Measurements from ENCODE around the gene SPEF2. TPM values are rescaled to one million over a fixed set of nuclear protein-coding genes. Genes with fewer than 3 reads are reported as not detected.

Gene SPEF2
- total RNA-seq, 2 experiments from 2014 or later = 3.2 TPM

DNA sequence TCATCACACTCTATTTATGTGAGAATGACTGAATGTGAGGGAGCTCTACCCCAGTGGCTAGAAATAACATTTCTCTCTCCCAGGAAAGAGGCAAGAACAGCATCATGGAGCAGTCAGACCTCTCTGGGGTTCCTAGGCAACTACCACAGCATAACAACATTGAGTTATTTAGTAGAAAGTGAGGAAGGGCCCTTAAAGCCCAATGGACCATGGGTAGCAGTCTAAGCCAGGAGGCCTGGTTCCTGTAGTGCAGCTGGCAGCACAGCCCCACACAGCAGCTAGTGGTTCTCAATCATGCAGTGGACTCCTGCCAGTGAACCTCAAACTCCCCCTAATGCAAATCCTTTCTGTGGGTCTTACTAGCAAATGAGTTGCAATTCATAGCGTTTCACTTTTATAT lies 55.3 kb downstream of the SPEF2 start:
- Histone ChIP-seq H3K27me3 (ENCODE audit: control insufficient read depth in 1 of 2, insufficient read depth in 2 of 2, low read length in 2 of 2) (no peaks in the 10 kb centered on the region), H3K36me3 (ENCODE audit: insufficient read depth, low read length) (no peaks in the 10 kb centered on the region), H3K4me1 (ENCODE audit: insufficient read depth, low read length) (peaks cover 10% of the 10 kb centered on the region), H3K9me3 (ENCODE audit: control insufficient read depth in 1 of 2, insufficient read depth in 1 of 2, low read length in 2 of 2) (no peaks in the 10 kb centered on the region), H3K27ac (ENCODE audit: low read depth in 1 of 2, low read length in 2 of 2) (peak overlapping the region in 1 of 2 donors; percentile 25), H3K4me3 (ENCODE audit: low read length) (no peak overlapping the region)
- intact Hi-C loops (cut with DNase I, micrococcal nuclease) = loop anchor here in 1 of 2 experiments (2.0 to 5.0 kb wide), 4 partner anchors 14 to 254 kb away; no protein-coding TSS in a partner anchor
- peak; percentile 74 for ATAC-seq (ENCODE audit: poor library complexity)
- Mint-ChIP-seq H3K36me3 (ENCODE audit: low read depth) (peaks cover 15% of the 10 kb centered on the region), H3K27me3 (no peaks in the 10 kb centered on the region), H3K4me3 (peak overlapping the region; percentile 63), H3K4me1 (ENCODE audit: low read depth) (peaks cover 78% of the 10 kb centered on the region), H3K27ac (peak overlapping the region; percentile 93), H3K9me3 (no peaks in the 10 kb centered on the region)
- peak in 12 of 14 experiments; percentile 3 to 70 (median 23) for DNase-seq
- CTCF ChIA-PET = interaction anchor here (1.3 to 2.0 kb wide), 3 partner anchors 15 to 252 kb away, joined by 5 to 10 read pairs (median 8); no protein-coding TSS in a partner anchor
- POLR2A ChIA-PET = interaction anchor here (0.7 to 2.8 kb wide), 8 partner anchors 9 to 209 kb away, joined by 3 to 19 read pairs (median 4); partner anchors contain the start of gene IL7R
- TF ChIP-seq, protein P1, sequence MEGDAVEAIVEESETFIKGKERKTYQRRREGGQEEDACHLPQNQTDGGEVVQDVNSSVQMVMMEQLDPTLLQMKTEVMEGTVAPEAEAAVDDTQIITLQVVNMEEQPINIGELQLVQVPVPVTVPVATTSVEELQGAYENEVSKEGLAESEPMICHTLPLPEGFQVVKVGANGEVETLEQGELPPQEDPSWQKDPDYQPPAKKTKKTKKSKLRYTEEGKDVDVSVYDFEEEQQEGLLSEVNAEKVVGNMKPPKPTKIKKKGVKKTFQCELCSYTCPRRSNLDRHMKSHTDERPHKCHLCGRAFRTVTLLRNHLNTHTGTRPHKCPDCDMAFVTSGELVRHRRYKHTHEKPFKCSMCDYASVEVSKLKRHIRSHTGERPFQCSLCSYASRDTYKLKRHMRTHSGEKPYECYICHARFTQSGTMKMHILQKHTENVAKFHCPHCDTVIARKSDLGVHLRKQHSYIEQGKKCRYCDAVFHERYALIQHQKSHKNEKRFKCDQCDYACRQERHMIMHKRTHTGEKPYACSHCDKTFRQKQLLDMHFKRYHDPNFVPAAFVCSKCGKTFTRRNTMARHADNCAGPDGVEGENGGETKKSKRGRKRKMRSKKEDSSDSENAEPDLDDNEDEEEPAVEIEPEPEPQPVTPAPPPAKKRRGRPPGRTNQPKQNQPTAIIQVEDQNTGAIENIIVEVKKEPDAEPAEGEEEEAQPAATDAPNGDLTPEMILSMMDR (IDR thresholded peaks at IDR 0.05) = no peak

DNA sequence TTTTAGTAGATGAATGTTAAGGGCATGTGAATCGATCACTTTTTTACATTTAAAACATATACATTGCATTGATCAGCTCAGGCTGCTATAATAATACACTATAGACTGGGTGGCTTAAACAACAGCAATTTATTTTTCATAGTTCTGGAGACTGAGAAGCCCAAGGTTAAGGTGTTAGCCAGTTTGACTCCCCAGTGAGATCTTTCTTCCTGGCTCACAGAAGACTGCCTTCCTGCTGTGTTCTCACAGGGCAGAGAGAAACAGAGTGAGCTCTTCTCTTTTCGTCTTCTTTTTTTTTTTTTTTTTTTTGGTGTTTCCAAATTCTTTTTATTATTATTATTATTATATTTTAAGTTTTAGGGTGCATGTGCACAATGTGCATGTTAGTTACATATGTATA lies 56.4 kb downstream of the SPEF2 start:
- Mint-ChIP-seq H3K9me3 (no peaks in the 10 kb centered on the region), H3K27me3 (no peaks in the 10 kb centered on the region), H3K36me3 (ENCODE audit: low read depth) (peaks cover 4% of the 10 kb centered on the region), H3K27ac (peak overlapping the region; percentile 93), H3K4me1 (ENCODE audit: low read depth) (peaks cover 76% of the 10 kb centered on the region), H3K4me3 (peak overlapping the region; percentile 63)
- DNase-seq (peak in 3 of 14 experiments; percentile 21 to 29 (median 24)), ATAC-seq (ENCODE audit: poor library complexity) (no peak)
- H3K4me3 ChIP-seq (ENCODE audit: low read length) = no peak overlapping the region
- peaks cover 10% of the 10 kb centered on the region for H3K4me1 ChIP-seq (ENCODE audit: insufficient read depth, low read length)
- H3K9me3 ChIP-seq (ENCODE audit: control insufficient read depth in 1 of 2, insufficient read depth in 1 of 2, low read length in 2 of 2) = no peaks in the 10 kb centered on the region
- ChIA-PET POLR2A (interaction anchor here (1.1 to 1.9 kb wide), 2 partner anchors 10 to 156 kb away, joined by 3 to 9 read pairs; no protein-coding TSS in a partner anchor), CTCF (interaction anchor here (0.8 to 2.0 kb wide), 3 partner anchors 16 to 251 kb away, joined by 3 to 8 read pairs (median 5); no protein-coding TSS in a partner anchor)
- intact Hi-C loops (cut with DNase I, micrococcal nuclease) = loop anchor here in 1 of 2 experiments (5.0 kb wide), 3 partner anchors 103 to 253 kb away; no protein-coding TSS in a partner anchor
- H3K27ac ChIP-seq (ENCODE audit: low read depth in 1 of 2, low read length in 2 of 2) = peak overlapping the region in 1 of 2 donors; percentile 31
- TF ChIP-seq, protein P1 (IDR thresholded peaks at IDR 0.05) = no peak
- no peaks in the 10 kb centered on the region for H3K36me3 ChIP-seq (ENCODE audit: insufficient read depth, low read length)
- H3K27me3 ChIP-seq (ENCODE audit: control insufficient read depth in 1 of 2, insufficient read depth in 2 of 2, low read length in 2 of 2) = no peaks in the 10 kb centered on the region

DNA sequence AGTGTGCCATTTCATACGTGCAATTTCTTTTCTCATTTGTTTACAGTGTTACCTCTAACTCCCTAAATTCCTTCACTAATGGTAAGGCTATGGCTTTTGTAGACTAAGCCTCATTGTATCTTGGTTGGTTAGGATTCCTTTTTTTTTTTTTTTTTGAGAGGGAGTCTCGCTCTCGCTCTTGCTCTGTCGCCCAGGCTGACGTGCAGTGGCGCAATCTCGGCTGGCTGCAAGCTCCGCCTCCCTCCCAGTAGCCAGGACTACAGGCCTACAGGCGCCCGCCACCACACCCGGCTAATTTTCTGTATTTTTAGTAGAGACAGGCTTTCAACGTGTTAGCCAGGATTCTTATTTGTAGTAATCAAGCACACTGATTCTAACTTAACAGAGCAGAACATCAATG lies 57.7 kb downstream of the SPEF2 start:
- Histone ChIP-seq H3K4me3 (ENCODE audit: low read length) (no peak overlapping the region), H3K9me3 (ENCODE audit: control insufficient read depth in 1 of 2, insufficient read depth in 1 of 2, low read length in 2 of 2) (no peaks in the 10 kb centered on the region), H3K27ac (ENCODE audit: low read depth in 1 of 2, low read length in 2 of 2) (no peak overlapping the region), H3K36me3 (ENCODE audit: insufficient read depth, low read length) (no peaks in the 10 kb centered on the region), H3K4me1 (ENCODE audit: insufficient read depth, low read length) (peaks cover 15% of the 10 kb centered on the region), H3K27me3 (ENCODE audit: control insufficient read depth in 1 of 2, insufficient read depth in 2 of 2, low read length in 2 of 2) (no peaks in the 10 kb centered on the region)
- Mint-ChIP-seq H3K27ac (peak overlapping the region; percentile 93), H3K4me3 (no peak overlapping the region), H3K36me3 (ENCODE audit: low read depth) (no peaks in the 10 kb centered on the region), H3K27me3 (no peaks in the 10 kb centered on the region), H3K4me1 (ENCODE audit: low read depth) (peaks cover 71% of the 10 kb centered on the region), H3K9me3 (no peaks in the 10 kb centered on the region)
- CTCF ChIA-PET = no interaction called here
- POLR2A ChIA-PET = no interaction called here
- intact Hi-C loops (cut with DNase I, micrococcal nuclease) = no loop called here
- ATAC-seq (ENCODE audit: poor library complexity) = no peak
- TF ChIP-seq, protein P1 (IDR thresholded peaks at IDR 0.05) = no peak
- no peak for DNase-seq
